Lower lobe of right lung (tissue), 2 donors: ENCODE data around the gene SCO2. TPM values are rescaled to one million over a fixed set of nuclear protein-coding genes. Genes with fewer than 3 reads are reported as not detected.

Source experiments
- ATAC-seq, 2 donors: fragments of 200-7000 bp; cut with Tn5 transposase; one replicate each; pipeline ENCODE4 v1.9.1; 2020 to 2022; ENCODE audit warnings: mild to moderate bottlenecking in 2 of 2, moderate library complexity in 2 of 2
- DNase-seq: peaks from one replicate; pipeline ENCODE4 v3.0.0-alpha.2; 2020
- H3K27ac ChIP-seq: fragments of 200-600 bp; one replicate; pipeline ENCODE4 v1.8.0; 2022
- H3K27me3 ChIP-seq: fragments of 200-600 bp; one replicate; pipeline ENCODE4 v1.8.0; 2022; ENCODE audit warnings: low read depth
- H3K36me3 ChIP-seq: fragments of 200-600 bp; one replicate; pipeline ENCODE4 v1.8.0; 2022; ENCODE audit warnings: mild to moderate bottlenecking
- H3K4me1 ChIP-seq: fragments of 200-600 bp; one replicate; pipeline ENCODE4 v1.8.0; 2022
- H3K4me3 ChIP-seq: fragments of 200-600 bp; one replicate; pipeline ENCODE4 v1.8.0; 2022; ENCODE audit warnings: mild to moderate bottlenecking
- H3K9me3 ChIP-seq: fragments of 200-600 bp; one replicate; pipeline ENCODE4 v1.8.0; 2022
- intact Hi-C: fragments of 100-400 bp; cut with DNase I; formaldehyde crosslinking; loops from one replicate; pipeline ENCODE4 v1.11.0; 2022
- total RNA-seq: library from RNA; stranded (reverse); fragmentation: NEBNext Ultra II Directional; extraction: Animal tissue kit (Norgen Biotek cat#: 25700); gene quantifications from one replicate; pipeline ENCODE4 v1.2.1, GENCODE V29; 2021
- TF ChIP-seq, protein P1 (sequence below): fragments of 200-600 bp; IDR thresholded peaks from one replicate; pipeline ENCODE4 v1.8.0; 2022; ENCODE audit warnings: antibody characterized with exemption, mild to moderate bottlenecking
- donor health status: DM: no; HTN: yes; CAD: no; lungs with severe emphysema.

Gene SCO2
- total RNA-seq, 1 donor from 2014 or later: 4.9 TPM

DNA sequence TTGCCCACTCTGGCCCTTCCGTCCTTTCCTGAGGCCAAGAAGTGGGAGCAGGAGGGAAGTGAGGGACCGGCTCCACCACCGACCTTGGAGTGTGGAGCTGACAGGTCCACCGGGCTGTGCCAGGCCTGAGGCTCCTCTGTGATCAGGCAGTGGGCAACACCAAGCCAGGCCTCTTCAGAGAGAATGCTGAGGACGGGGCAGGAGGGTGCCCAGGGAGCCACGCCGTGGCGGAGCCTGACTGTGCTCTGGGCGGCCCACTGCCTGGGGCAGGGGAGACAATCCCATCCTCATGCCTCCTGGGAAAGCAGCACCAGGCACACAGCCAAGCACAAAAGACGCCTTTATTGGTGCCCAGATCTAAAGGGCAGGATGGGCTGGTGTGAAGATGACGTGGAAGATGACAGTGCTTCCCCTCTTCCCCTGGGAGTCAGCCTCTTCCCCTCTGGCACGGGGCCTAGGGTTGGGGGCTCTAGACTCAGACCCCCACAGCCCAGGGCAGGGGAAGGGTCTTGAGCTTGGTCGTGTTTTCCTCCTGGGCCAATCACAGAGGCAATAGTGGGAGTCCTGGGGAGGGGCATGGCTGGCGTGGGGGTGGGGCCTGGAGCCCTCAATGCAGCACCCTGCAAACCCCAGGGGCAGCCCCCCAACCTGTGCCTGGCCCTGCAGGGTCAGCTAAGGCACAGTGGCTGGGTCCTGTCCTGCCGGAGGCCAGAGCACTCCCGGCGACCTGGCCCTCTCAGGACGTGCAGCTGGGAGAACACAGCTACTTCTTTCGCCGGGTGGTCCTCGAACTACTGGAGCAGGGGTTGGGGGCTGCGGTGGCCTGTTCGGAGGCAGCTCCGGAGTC is 22.5 kb downstream of the SCO2 start:
- ATAC-seq (no peak), DNase-seq (no peak)
- Histone ChIP-seq H3K4me1 (peaks cover 22% of the 10 kb centered on the region), H3K9me3 (no peaks in the 10 kb centered on the region), H3K36me3 (peaks cover 36% of the 10 kb centered on the region), H3K4me3 (no peak overlapping the region), H3K27me3 (no peaks in the 10 kb centered on the region), H3K27ac (no peak overlapping the region)
- intact Hi-C loops: no loop called here
- TF ChIP-seq, protein P1, sequence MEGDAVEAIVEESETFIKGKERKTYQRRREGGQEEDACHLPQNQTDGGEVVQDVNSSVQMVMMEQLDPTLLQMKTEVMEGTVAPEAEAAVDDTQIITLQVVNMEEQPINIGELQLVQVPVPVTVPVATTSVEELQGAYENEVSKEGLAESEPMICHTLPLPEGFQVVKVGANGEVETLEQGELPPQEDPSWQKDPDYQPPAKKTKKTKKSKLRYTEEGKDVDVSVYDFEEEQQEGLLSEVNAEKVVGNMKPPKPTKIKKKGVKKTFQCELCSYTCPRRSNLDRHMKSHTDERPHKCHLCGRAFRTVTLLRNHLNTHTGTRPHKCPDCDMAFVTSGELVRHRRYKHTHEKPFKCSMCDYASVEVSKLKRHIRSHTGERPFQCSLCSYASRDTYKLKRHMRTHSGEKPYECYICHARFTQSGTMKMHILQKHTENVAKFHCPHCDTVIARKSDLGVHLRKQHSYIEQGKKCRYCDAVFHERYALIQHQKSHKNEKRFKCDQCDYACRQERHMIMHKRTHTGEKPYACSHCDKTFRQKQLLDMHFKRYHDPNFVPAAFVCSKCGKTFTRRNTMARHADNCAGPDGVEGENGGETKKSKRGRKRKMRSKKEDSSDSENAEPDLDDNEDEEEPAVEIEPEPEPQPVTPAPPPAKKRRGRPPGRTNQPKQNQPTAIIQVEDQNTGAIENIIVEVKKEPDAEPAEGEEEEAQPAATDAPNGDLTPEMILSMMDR: no peak

DNA sequence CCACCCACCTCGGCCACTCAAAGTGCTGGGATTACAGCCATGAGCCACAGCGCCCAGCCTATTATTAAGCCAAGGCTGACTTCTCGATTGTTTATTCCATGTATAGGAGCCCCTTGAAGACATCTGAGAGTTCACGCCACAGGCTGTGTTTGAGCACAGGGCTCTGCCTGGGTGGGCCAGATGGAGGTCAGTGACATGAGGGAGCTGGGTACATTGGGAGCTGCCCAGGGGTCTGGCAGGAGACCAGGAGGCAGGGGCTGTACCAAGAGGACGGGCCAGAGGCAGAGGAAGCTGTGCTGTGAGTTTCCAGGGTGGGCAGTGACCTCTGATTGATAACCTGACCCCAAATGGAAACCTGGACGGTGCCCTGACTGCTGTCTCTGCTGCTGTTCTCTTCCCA is 23.3 kb downstream of the SCO2 start:
- intact Hi-C loops: no loop called here
- Histone ChIP-seq H3K9me3 (no peaks in the 10 kb centered on the region), H3K27me3 (no peaks in the 10 kb centered on the region), H3K27ac (no peak overlapping the region), H3K4me3 (no peak overlapping the region), H3K4me1 (peaks cover 22% of the 10 kb centered on the region), H3K36me3 (peaks cover 36% of the 10 kb centered on the region)
- no peak for DNase-seq
- TF ChIP-seq, protein P1: no peak
- no peak for ATAC-seq

DNA sequence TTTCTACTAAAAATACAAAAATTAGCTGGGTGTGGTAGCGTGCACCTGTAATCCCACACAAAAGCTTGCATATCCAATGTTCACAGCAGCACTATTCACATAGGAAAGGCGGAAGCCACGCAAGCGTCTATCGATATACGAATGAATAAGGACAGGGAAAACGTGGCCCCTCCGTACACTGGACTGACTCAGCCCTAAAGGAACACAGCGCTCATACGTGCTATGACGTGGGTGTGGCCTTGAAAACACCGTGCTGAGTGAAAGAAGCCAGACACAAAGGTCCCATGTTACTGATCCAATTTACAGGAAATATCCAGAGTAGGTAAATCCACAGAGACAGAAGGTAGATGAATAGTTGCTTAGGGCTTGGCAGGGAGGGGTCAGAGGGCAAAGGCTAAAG is 24.9 kb downstream of the SCO2 start:
- ATAC-seq (no peak), DNase-seq (no peak)
- TF ChIP-seq, protein P1: no peak
- H3K27me3 ChIP-seq: no peaks in the 10 kb centered on the region
- no peak overlapping the region for H3K27ac ChIP-seq
- H3K36me3 ChIP-seq: peaks cover 28% of the 10 kb centered on the region
- intact Hi-C loops: no loop called here
- peaks cover 9% of the 10 kb centered on the region for H3K4me1 ChIP-seq
- no peaks in the 10 kb centered on the region for H3K9me3 ChIP-seq
- H3K4me3 ChIP-seq: no peak overlapping the region

DNA sequence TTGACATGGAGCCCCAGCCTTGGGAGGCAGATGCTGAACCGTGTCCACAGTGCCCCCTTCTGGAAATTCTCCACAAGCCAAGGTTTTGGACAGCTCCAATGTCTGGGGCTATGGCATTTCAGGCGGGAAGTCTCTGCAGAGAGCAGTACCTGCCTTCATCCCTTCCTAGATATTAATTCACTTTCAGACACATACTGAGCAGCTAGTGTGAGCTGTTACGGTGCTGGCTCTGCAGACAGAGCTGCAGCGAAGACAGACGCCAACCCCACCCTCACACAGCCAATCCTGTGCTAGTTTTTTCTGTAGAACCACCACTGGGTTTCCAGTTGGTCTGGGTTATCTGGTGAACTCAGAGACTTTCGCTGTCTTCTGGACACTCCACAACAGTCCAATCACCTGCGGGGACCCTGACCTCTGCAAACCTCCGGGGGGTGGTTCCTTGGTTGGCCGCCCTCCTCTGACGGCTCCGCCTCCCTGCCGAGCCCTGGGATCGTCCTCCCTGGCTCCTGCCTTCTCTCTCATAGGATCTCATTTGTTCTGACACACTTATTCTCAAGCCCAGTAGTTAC is 27.0 kb downstream of the SCO2 start:
- H3K36me3 ChIP-seq: peaks cover 11% of the 10 kb centered on the region
- H3K27ac ChIP-seq: no peak overlapping the region
- no peaks in the 10 kb centered on the region for H3K9me3 ChIP-seq
- TF ChIP-seq, protein P1: peak; percentile 69
- intact Hi-C loops: no loop called here
- peak; percentile 91 to 93 for ATAC-seq
- no peak overlapping the region for H3K4me3 ChIP-seq
- DNase-seq: peak; percentile 69
- H3K4me1 ChIP-seq: peaks cover 9% of the 10 kb centered on the region
- H3K27me3 ChIP-seq: no peaks in the 10 kb centered on the region

DNA sequence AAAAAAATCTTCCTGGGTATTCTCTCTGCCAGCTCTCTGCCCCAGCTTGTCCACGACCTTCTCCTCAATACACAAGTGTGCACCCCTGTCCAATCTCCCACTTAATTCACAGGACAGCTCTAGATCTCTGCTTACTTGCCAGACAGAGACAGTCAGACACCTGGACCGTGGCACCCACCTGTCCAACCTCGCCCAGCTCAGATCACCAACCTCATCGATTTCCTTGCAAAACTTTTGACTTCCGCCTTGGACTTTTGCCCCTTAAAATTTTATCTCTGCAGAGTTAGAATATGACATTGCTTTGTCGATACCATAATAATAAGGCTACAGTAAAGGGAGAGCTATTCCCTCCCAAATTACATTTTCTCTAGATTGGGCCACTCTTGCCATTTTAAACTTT is 28.3 kb downstream of the SCO2 start:
- Histone ChIP-seq H3K4me1 (peaks cover 9% of the 10 kb centered on the region), H3K36me3 (no peaks in the 10 kb centered on the region), H3K27me3 (no peaks in the 10 kb centered on the region), H3K4me3 (no peak overlapping the region), H3K9me3 (no peaks in the 10 kb centered on the region), H3K27ac (no peak overlapping the region)
- ATAC-seq: no peak
- intact Hi-C loops: no loop called here
- no peak for DNase-seq
- TF ChIP-seq, protein P1: no peak
